Left cardiac atrium (tissue), 2 donors: ENCODE measurements around the gene TXNDC17. TPM values are rescaled to one million over a fixed set of nuclear protein-coding genes. Genes with fewer than 3 reads are reported as not detected.

Source experiments
- microRNA-seq, 2 donors: library from miRNA; unstranded; fragments of <30 nt; microRNA quantifications; one replicate each; pipeline ENCODE4 v1.2.0, GENCODE V29; 2020
- total RNA-seq, 2 donors: library from RNA; stranded (reverse); fragmentation: NEBNext Ultra II Directional; extraction: Animal tissue kit (Norgen Biotek cat#: 25700); gene quantifications; one replicate each; pipeline ENCODE4 v1.2.1, GENCODE V29; 2021
- donor health status: DM: no; HTN: yes; CAD: no; lungs with severe emphysema.
- donor health status: DM: yes; HTN: yes; CAD: no.

Gene TXNDC17
- total RNA-seq, 2 donors from 2014 or later, result 50.5 to 58.2 TPM

Small RNAs within 50 kb of the gene (microRNA-seq; reads per million reads assigned to microRNA genes)
- gene MIR4520-1 (0 reads per million in 2 donors), gene MIR4520-2 (0 reads per million in 2 donors)

Other genes with a start within 250 kb of the TXNDC17 start
- gene AIPL1, start 205.9 kb upstream of the TXNDC17 start, total RNA-seq, result not detected
- under 1 TPM in 1 of 2 donors, not detected in 1; 0.29 TPM for gene PIMREG, start 196.6 kb upstream of the TXNDC17 start, total RNA-seq
- 1 to 10 TPM; 3.1 to 3.4 TPM for gene PITPNM3, start 84.5 kb upstream of the TXNDC17 start, total RNA-seq
- gene KIAA0753, start 349 bp upstream of the TXNDC17 start, total RNA-seq, result 1 to 10 TPM; 4.7 to 6.3 TPM
- gene MED31, start 10.5 kb downstream of the TXNDC17 start, total RNA-seq, result 10 to 100 TPM; 14.7 to 15.6 TPM
- under 1 TPM; 0.59 to 0.63 TPM for gene C17orf100, start 10.7 kb downstream of the TXNDC17 start, total RNA-seq
- under 1 TPM in 1 of 2 donors, not detected in 1; 0.21 TPM for gene SLC13A5, start 72.3 kb downstream of the TXNDC17 start, total RNA-seq
- gene XAF1, start 115.0 kb downstream of the TXNDC17 start, total RNA-seq, result 10 to 100 TPM; 21.7 to 50.1 TPM
- gene FBXO39, start 135.2 kb downstream of the TXNDC17 start, total RNA-seq, result under 1 TPM; 0.12 to 0.34 TPM
- not detected for gene TEKT1, start 190.7 kb downstream of the TXNDC17 start, total RNA-seq